WTC11 (cell line): ENCODE measurements around the gene YAF2. TPM values are rescaled to one million over a fixed set of nuclear protein-coding genes. Genes with fewer than 3 reads are reported as not detected.

Experiments
- ATAC-seq: fragments of 200-7000 bp; cut with Tn5 transposase; 2 replicates; pipeline ENCODE4 v1.10.0; 2021; ENCODE audit warnings: mild to moderate bottlenecking, moderate library complexity
- CTCF ChIA-PET: fragments of 300-600 bp; sonication (Branson Sonifier 250); formaldehyde crosslinking; loops from one replicate; lab custom pipeline; 2021; ENCODE audit warnings: antibody characterized with exemption; lab: Charles Lee
- POLR2A ChIA-PET: fragments of 350-600 bp; sonication (Branson Sonifier 250); formaldehyde crosslinking; loops from one replicate; lab custom pipeline; 2021; ENCODE audit warnings: antibody characterized with exemption; lab: Charles Lee
- DNase-seq: peaks from one replicate; pipeline ENCODE4 v3.0.0; 2021; ENCODE audit warnings: low spot score
- H3K27ac Mint-ChIP-seq: 2 replicates; pipeline ENCODE4 v1.8.0; 2021; ENCODE audit warnings: mixed read lengths
- H3K27me3 Mint-ChIP-seq: 2 replicates; pipeline ENCODE4 v1.8.0; 2021; ENCODE audit warnings: low read depth, mild to moderate bottlenecking, moderate library complexity, mixed read lengths
- H3K36me3 Mint-ChIP-seq: 2 replicates; pipeline ENCODE4 v1.8.0; 2021; ENCODE audit warnings: mixed read lengths
- H3K4me1 Mint-ChIP-seq: 2 replicates; pipeline ENCODE4 v1.8.0; 2022; ENCODE audit warnings: mixed read lengths
- H3K4me3 Mint-ChIP-seq: 2 replicates; pipeline ENCODE4 v1.8.0; 2021; ENCODE audit warnings: mild to moderate bottlenecking, moderate library complexity, mixed read lengths
- H3K9me3 Mint-ChIP-seq: 2 replicates; pipeline ENCODE4 v1.8.0; 2021; ENCODE audit warnings: mixed read lengths
- CBFB ChIP-seq: sonication (generic); formaldehyde crosslinking; IDR thresholded peaks from 2 replicates; pipeline ENCODE4 v1.8.1; 2022; ENCODE audit warnings: mild to moderate bottlenecking, low read depth, missing genetic modification reagents
- EMX1 ChIP-seq: fragments of 250-450 bp; sonication (Bioruptor Pico); IDR thresholded peaks from 2 replicates; pipeline ENCODE4 v1.8.0; 2021; ENCODE audit warnings: mild to moderate bottlenecking
- GABPB1 ChIP-seq: sonication (generic); formaldehyde crosslinking; IDR thresholded peaks from 2 replicates; pipeline ENCODE4 v1.8.1; 2023; ENCODE audit warnings: mild to moderate bottlenecking, missing genetic modification reagents
- KAT7 ChIP-seq: sonication (generic); formaldehyde crosslinking; IDR thresholded peaks from 2 replicates; pipeline ENCODE4 v1.8.1; 2023; ENCODE audit warnings: missing genetic modification reagents, mild to moderate bottlenecking, borderline replicate concordance
- MAX ChIP-seq: sonication (generic); formaldehyde crosslinking; IDR thresholded peaks from 2 replicates; pipeline ENCODE4 v1.8.0; 2022; ENCODE audit warnings: mild to moderate bottlenecking, missing genetic modification reagents
- NR1H2 ChIP-seq: sonication (generic); formaldehyde crosslinking; IDR thresholded peaks from 2 replicates; pipeline ENCODE4 v1.9.0; 2021; ENCODE audit warnings: mild to moderate bottlenecking, moderate library complexity, missing genetic modification reagents
- NR3C1 ChIP-seq: sonication (generic); formaldehyde crosslinking; conservative IDR thresholded peaks from 2 replicates; pipeline ENCODE4 v1.8.1; 2023; ENCODE audit warnings: low read depth, mild to moderate bottlenecking, missing genetic modification reagents
- SMAD4 ChIP-seq: sonication (generic); formaldehyde crosslinking; IDR thresholded peaks from 2 replicates; pipeline ENCODE4 v1.8.0; 2022; ENCODE audit warnings: mild to moderate bottlenecking, missing genetic modification reagents
- SOX15 ChIP-seq: fragments of 250-450 bp; sonication (Bioruptor Pico); IDR thresholded peaks from 2 replicates; pipeline ENCODE4 v1.9.0; 2021; ENCODE audit warnings: mild to moderate bottlenecking
- ZNF219 ChIP-seq: sonication (generic); formaldehyde crosslinking; IDR thresholded peaks from 2 replicates; pipeline ENCODE4 v1.8.0; 2023; ENCODE audit warnings: missing genetic modification reagents, mild to moderate bottlenecking, borderline replicate concordance
- ZNF263 ChIP-seq: sonication (generic); formaldehyde crosslinking; IDR thresholded peaks from 2 replicates; pipeline ENCODE4 v1.8.1; 2022; ENCODE audit warnings: low read depth, mild to moderate bottlenecking, moderate library complexity, missing genetic modification reagents
- ZNF281 ChIP-seq: sonication (generic); formaldehyde crosslinking; IDR thresholded peaks from 2 replicates; pipeline ENCODE4 v1.8.0; 2023; ENCODE audit warnings: mild to moderate bottlenecking, missing genetic modification reagents
- ZNF317 ChIP-seq: sonication (generic); formaldehyde crosslinking; IDR thresholded peaks from 2 replicates; pipeline ENCODE4 v1.8.1; 2023; ENCODE audit warnings: low read depth, mild to moderate bottlenecking, moderate library complexity, missing genetic modification reagents, borderline replicate concordance
- total RNA-seq: library from RNA; stranded (reverse); gene quantifications from 3 replicates; pipeline ENCODE4 v1.2.3, GENCODE V29; 2021
- TF ChIP-seq, protein P1 (sequence below): fragments of 250-450 bp; sonication (Bioruptor Pico); IDR thresholded peaks from 2 replicates; pipeline ENCODE4 v1.9.0; 2021; ENCODE audit warnings: mild to moderate bottlenecking, borderline replicate concordance
- TF ChIP-seq, protein P2 (sequence below): sonication (generic); formaldehyde crosslinking; IDR thresholded peaks from 2 replicates; pipeline ENCODE4 v1.8.1; 2023; ENCODE audit warnings: mild to moderate bottlenecking, missing genetic modification reagents, borderline replicate concordance
- TF ChIP-seq, protein P3 (sequence below): sonication (generic); formaldehyde crosslinking; IDR thresholded peaks from 2 replicates; pipeline ENCODE4 v1.8.1; 2022; ENCODE audit warnings: mild to moderate bottlenecking, missing genetic modification reagents, moderate library complexity, borderline replicate concordance
- TF ChIP-seq, protein P4 (sequence below): sonication (generic); formaldehyde crosslinking; IDR thresholded peaks from 2 replicates; pipeline ENCODE4 v1.8.1; 2023; ENCODE audit warnings: mild to moderate bottlenecking, missing genetic modification reagents, moderate library complexity

YAF2 gene
- total RNA-seq, 1 experiment from 2014 or later: 3.3 TPM

GRCh38 chr12:42282294-42282693 is 44.2 kb upstream of the YAF2 start (continued):
- TF ChIP-seq CBFB (no peak), ZNF263 (CRISPR knock-in tag) (no peak), SMAD4 (CRISPR knock-in tag) (no peak), ZNF219 (CRISPR knock-in tag) (no peak)
- TF ChIP-seq, protein P1, sequence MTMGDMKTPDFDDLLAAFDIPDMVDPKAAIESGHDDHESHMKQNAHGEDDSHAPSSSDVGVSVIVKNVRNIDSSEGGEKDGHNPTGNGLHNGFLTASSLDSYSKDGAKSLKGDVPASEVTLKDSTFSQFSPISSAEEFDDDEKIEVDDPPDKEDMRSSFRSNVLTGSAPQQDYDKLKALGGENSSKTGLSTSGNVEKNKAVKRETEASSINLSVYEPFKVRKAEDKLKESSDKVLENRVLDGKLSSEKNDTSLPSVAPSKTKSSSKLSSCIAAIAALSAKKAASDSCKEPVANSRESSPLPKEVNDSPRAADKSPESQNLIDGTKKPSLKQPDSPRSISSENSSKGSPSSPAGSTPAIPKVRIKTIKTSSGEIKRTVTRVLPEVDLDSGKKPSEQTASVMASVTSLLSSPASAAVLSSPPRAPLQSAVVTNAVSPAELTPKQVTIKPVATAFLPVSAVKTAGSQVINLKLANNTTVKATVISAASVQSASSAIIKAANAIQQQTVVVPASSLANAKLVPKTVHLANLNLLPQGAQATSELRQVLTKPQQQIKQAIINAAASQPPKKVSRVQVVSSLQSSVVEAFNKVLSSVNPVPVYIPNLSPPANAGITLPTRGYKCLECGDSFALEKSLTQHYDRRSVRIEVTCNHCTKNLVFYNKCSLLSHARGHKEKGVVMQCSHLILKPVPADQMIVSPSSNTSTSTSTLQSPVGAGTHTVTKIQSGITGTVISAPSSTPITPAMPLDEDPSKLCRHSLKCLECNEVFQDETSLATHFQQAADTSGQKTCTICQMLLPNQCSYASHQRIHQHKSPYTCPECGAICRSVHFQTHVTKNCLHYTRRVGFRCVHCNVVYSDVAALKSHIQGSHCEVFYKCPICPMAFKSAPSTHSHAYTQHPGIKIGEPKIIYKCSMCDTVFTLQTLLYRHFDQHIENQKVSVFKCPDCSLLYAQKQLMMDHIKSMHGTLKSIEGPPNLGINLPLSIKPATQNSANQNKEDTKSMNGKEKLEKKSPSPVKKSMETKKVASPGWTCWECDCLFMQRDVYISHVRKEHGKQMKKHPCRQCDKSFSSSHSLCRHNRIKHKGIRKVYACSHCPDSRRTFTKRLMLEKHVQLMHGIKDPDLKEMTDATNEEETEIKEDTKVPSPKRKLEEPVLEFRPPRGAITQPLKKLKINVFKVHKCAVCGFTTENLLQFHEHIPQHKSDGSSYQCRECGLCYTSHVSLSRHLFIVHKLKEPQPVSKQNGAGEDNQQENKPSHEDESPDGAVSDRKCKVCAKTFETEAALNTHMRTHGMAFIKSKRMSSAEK (CRISPR knock-in tag): no peak

DNA sequence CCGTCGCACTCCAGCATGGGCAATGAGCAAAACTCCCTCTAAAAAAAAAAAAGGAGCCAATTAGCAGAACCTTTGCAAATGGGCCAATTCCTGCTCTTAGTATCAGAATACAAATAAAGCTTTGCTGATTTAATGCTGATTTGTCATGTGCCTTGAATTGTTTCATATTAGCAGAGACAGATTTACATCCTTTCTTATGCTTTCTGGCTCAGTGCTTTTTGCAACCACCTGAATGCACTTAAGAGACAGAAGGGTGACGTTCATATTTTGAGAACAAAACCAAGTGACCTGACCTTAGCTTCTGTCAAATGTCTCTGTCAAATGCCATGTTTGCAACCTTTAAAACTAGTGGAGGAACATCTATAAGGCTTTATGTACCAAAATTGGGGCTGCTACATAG is 43.8 kb upstream of the YAF2 start:
- Mint-ChIP-seq H3K36me3 (no peaks in the 10 kb centered on the region), H3K9me3 (no peaks in the 10 kb centered on the region), H3K27me3 (no peaks in the 10 kb centered on the region; the same call in 1 of the 2 replicates), H3K4me3 (no peak overlapping the region), H3K4me1 (no peaks in the 10 kb centered on the region), H3K27ac (no peak overlapping the region)
- TF ChIP-seq, protein P2, sequence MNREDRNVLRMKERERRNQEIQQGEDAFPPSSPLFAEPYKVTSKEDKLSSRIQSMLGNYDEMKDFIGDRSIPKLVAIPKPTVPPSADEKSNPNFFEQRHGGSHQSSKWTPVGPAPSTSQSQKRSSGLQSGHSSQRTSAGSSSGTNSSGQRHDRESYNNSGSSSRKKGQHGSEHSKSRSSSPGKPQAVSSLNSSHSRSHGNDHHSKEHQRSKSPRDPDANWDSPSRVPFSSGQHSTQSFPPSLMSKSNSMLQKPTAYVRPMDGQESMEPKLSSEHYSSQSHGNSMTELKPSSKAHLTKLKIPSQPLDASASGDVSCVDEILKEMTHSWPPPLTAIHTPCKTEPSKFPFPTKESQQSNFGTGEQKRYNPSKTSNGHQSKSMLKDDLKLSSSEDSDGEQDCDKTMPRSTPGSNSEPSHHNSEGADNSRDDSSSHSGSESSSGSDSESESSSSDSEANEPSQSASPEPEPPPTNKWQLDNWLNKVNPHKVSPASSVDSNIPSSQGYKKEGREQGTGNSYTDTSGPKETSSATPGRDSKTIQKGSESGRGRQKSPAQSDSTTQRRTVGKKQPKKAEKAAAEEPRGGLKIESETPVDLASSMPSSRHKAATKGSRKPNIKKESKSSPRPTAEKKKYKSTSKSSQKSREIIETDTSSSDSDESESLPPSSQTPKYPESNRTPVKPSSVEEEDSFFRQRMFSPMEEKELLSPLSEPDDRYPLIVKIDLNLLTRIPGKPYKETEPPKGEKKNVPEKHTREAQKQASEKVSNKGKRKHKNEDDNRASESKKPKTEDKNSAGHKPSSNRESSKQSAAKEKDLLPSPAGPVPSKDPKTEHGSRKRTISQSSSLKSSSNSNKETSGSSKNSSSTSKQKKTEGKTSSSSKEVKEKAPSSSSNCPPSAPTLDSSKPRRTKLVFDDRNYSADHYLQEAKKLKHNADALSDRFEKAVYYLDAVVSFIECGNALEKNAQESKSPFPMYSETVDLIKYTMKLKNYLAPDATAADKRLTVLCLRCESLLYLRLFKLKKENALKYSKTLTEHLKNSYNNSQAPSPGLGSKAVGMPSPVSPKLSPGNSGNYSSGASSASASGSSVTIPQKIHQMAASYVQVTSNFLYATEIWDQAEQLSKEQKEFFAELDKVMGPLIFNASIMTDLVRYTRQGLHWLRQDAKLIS (CRISPR knock-in tag): no peak
- TF ChIP-seq MAX (CRISPR knock-in tag) (no peak), EMX1 (no peak), NR3C1 (CRISPR knock-in tag) (no peak), NR1H2 (CRISPR knock-in tag) (no peak)
- TF ChIP-seq, protein P3, sequence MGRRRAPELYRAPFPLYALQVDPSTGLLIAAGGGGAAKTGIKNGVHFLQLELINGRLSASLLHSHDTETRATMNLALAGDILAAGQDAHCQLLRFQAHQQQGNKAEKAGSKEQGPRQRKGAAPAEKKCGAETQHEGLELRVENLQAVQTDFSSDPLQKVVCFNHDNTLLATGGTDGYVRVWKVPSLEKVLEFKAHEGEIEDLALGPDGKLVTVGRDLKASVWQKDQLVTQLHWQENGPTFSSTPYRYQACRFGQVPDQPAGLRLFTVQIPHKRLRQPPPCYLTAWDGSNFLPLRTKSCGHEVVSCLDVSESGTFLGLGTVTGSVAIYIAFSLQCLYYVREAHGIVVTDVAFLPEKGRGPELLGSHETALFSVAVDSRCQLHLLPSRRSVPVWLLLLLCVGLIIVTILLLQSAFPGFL (CRISPR knock-in tag): no peak
- ChIA-PET CTCF (interaction anchor here (2.2 kb wide), 1 partner anchor 15 kb away, joined by 9 read pairs; no protein-coding TSS in a partner anchor), POLR2A (no interaction called here)
- ATAC-seq (no peak), DNase-seq (no peak)

DNA sequence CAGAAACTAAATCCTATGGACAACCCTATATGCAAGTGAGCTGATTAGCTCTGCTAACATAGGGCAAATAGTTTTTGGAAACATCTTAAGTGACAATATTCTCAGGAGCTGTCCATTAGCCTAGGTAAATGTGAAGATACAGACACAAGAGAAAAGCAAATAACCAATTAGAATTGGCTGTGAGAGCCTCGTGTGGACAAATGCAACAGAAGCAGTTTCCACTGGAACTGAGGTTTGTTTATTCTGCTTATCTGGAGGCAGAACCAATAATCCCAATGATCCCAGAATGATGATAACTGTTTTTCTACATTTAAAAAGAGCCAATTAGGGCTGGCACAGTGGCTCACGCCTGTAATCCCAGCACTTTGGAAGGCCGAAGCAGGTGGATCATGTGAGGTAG is 43.2 kb upstream of the YAF2 start:
- H3K9me3 Mint-ChIP-seq: no peaks in the 10 kb centered on the region
- no peaks in the 10 kb centered on the region; the same call in 1 of the 2 replicates for H3K27me3 Mint-ChIP-seq
- no peaks in the 10 kb centered on the region for H3K36me3 Mint-ChIP-seq
- ChIA-PET POLR2A (no interaction called here), CTCF (interaction anchor here (1.3 to 2.2 kb wide), 2 partner anchors 16 to 91 kb away, joined by 4 to 9 read pairs; no protein-coding TSS in a partner anchor)
- ATAC-seq (no peak), DNase-seq (no peak)
- H3K4me3 Mint-ChIP-seq: no peak overlapping the region
- H3K4me1 Mint-ChIP-seq: no peaks in the 10 kb centered on the region
- H3K27ac Mint-ChIP-seq: no peak overlapping the region
- TF ChIP-seq CBFB (no peak), SOX15 (CRISPR knock-in tag) (no peak), ZNF281 (CRISPR knock-in tag) (no peak), ZNF317 (CRISPR knock-in tag) (no peak), KAT7 (CRISPR knock-in tag) (no peak), GABPB1 (no peak)
- TF ChIP-seq, protein P4, sequence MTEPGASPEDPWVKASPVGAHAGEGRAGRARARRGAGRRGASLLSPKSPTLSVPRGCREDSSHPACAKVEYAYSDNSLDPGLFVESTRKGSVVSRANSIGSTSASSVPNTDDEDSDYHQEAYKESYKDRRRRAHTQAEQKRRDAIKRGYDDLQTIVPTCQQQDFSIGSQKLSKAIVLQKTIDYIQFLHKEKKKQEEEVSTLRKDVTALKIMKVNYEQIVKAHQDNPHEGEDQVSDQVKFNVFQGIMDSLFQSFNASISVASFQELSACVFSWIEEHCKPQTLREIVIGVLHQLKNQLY (CRISPR knock-in tag): no peak
